Measurements from ENCODE around the gene OTOGL. TPM values are rescaled to one million over a fixed set of nuclear protein-coding genes. Genes with fewer than 3 reads are reported as not detected.

The OTOGL gene
- polyA plus RNA-seq, 1 donor, result 0.22 TPM

GRCh38 chr12:80186727-80187217, 87.4 kb downstream of the OTOGL start:
- H3K36me3 ChIP-seq (ENCODE audit: control insufficient read depth, insufficient read depth, low read length), result no peaks in the 10 kb centered on the region
- H3K4me1 ChIP-seq (ENCODE audit: control insufficient read depth, insufficient read depth, low read length), result no peaks in the 10 kb centered on the region
- no peaks in the 10 kb centered on the region for H3K9me3 ChIP-seq (ENCODE audit: control insufficient read depth, low read depth, low read length)
- no peaks in the 10 kb centered on the region for H3K27me3 ChIP-seq (ENCODE audit: control insufficient read depth, insufficient read depth, low read length)
- DNase-seq, result peak; percentile 67 to 80
- no CpG with 5 or more reads among the region's 2 CpGs for WGBS (ENCODE audit: insufficient coverage, low lambda C conversion rate)
- H3K4me3 ChIP-seq (ENCODE audit: low read length), result no peak overlapping the region
- H3K27ac ChIP-seq (ENCODE audit: low read length), result peak overlapping the region; percentile 37

GRCh38 chr12:80187660-80188090, 88.3 kb downstream of the OTOGL start:
- peak; percentile 6 to 22 for DNase-seq
- Histone ChIP-seq H3K27me3 (ENCODE audit: control insufficient read depth, insufficient read depth, low read length) (no peaks in the 10 kb centered on the region), H3K4me1 (ENCODE audit: control insufficient read depth, insufficient read depth, low read length) (no peaks in the 10 kb centered on the region), H3K4me3 (ENCODE audit: low read length) (no peak overlapping the region), H3K9me3 (ENCODE audit: control insufficient read depth, low read depth, low read length) (no peaks in the 10 kb centered on the region), H3K27ac (ENCODE audit: low read length) (peak overlapping the region; percentile 37), H3K36me3 (ENCODE audit: control insufficient read depth, insufficient read depth, low read length) (no peaks in the 10 kb centered on the region)
- no CpG with 5 or more reads among the region's 2 CpGs for WGBS (ENCODE audit: insufficient coverage, low lambda C conversion rate)

- no peaks in the 10 kb centered on the region for H3K27me3 ChIP-seq (ENCODE audit: control insufficient read depth, insufficient read depth, low read length)
- H3K36me3 ChIP-seq (ENCODE audit: control insufficient read depth, insufficient read depth, low read length), result no peaks in the 10 kb centered on the region
- no peak for DNase-seq
- WGBS (ENCODE audit: insufficient coverage, low lambda C conversion rate), result 100% methylated on average over 1 of the region's 2 CpGs
- no peaks in the 10 kb centered on the region for H3K4me1 ChIP-seq (ENCODE audit: control insufficient read depth, insufficient read depth, low read length)
- no peak overlapping the region for H3K27ac ChIP-seq (ENCODE audit: low read length)
- H3K9me3 ChIP-seq (ENCODE audit: control insufficient read depth, low read depth, low read length), result no peaks in the 10 kb centered on the region
- no peak overlapping the region for H3K4me3 ChIP-seq (ENCODE audit: low read length)
Observed at GRCh38 chr12:80188576-80188975, 89.2 kb downstream of the OTOGL start.

DNA sequence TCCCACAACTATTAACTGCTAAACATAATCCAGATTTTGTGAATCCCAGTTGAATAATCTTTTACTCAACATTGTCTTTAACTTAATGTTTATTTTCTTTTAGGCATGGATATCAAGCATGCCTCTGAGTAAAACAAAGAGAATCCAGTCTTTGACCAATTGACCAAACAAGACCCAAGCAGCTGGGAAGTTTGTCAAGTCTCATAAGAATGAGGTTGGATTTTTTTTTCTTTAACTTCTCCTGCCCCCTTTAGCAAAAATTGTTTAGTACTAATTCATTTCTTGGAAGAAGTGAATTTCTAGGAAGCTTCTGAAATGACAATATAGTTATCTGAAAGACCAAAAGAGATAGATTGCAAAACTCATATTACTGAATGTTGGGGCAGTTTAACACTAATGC, 89.9 kb downstream of the OTOGL start:
- Histone ChIP-seq H3K27me3 (ENCODE audit: control insufficient read depth, insufficient read depth, low read length) (no peaks in the 10 kb centered on the region), H3K4me1 (ENCODE audit: control insufficient read depth, insufficient read depth, low read length) (no peaks in the 10 kb centered on the region), H3K4me3 (ENCODE audit: low read length) (no peak overlapping the region), H3K36me3 (ENCODE audit: control insufficient read depth, insufficient read depth, low read length) (no peaks in the 10 kb centered on the region), H3K9me3 (ENCODE audit: control insufficient read depth, low read depth, low read length) (no peaks in the 10 kb centered on the region), H3K27ac (ENCODE audit: low read length) (no peak overlapping the region)
- DNase-seq, result no peak

- H3K4me1 ChIP-seq (ENCODE audit: control insufficient read depth, insufficient read depth, low read length), result no peaks in the 10 kb centered on the region
- no peak overlapping the region for H3K4me3 ChIP-seq (ENCODE audit: low read length)
- no peak for DNase-seq
- H3K9me3 ChIP-seq (ENCODE audit: control insufficient read depth, low read depth, low read length), result no peaks in the 10 kb centered on the region
- WGBS (ENCODE audit: insufficient coverage, low lambda C conversion rate), result no CpG with 5 or more reads among the region's 4 CpGs
- no peaks in the 10 kb centered on the region for H3K36me3 ChIP-seq (ENCODE audit: control insufficient read depth, insufficient read depth, low read length)
- H3K27me3 ChIP-seq (ENCODE audit: control insufficient read depth, insufficient read depth, low read length), result no peaks in the 10 kb centered on the region
- no peak overlapping the region for H3K27ac ChIP-seq (ENCODE audit: low read length)
Observed at GRCh38 chr12:80190001-80190400, 90.7 kb downstream of the OTOGL start.

GRCh38 chr12:80192087-80192486, 92.8 kb downstream of the OTOGL start:
- Histone ChIP-seq H3K27me3 (ENCODE audit: control insufficient read depth, insufficient read depth, low read length) (no peaks in the 10 kb centered on the region), H3K36me3 (ENCODE audit: control insufficient read depth, insufficient read depth, low read length) (no peaks in the 10 kb centered on the region), H3K27ac (ENCODE audit: low read length) (no peak overlapping the region), H3K9me3 (ENCODE audit: control insufficient read depth, low read depth, low read length) (no peaks in the 10 kb centered on the region), H3K4me1 (ENCODE audit: control insufficient read depth, insufficient read depth, low read length) (no peaks in the 10 kb centered on the region), H3K4me3 (ENCODE audit: low read length) (no peak overlapping the region)
- no CpG with 5 or more reads among the region's 3 CpGs for WGBS (ENCODE audit: insufficient coverage, low lambda C conversion rate)
- DNase-seq, result no peak

GRCh38 chr12:80193865-80194264, 94.5 kb downstream of the OTOGL start:
- no peaks in the 10 kb centered on the region for H3K27me3 ChIP-seq (ENCODE audit: control insufficient read depth, insufficient read depth, low read length)
- DNase-seq, result no peak
- WGBS (ENCODE audit: insufficient coverage, low lambda C conversion rate), result 100% methylated on average over 1 of the region's 4 CpGs
- H3K4me1 ChIP-seq (ENCODE audit: control insufficient read depth, insufficient read depth, low read length), result no peaks in the 10 kb centered on the region
- no peaks in the 10 kb centered on the region for H3K9me3 ChIP-seq (ENCODE audit: control insufficient read depth, low read depth, low read length)
- no peak overlapping the region for H3K27ac ChIP-seq (ENCODE audit: low read length)
- no peaks in the 10 kb centered on the region for H3K36me3 ChIP-seq (ENCODE audit: control insufficient read depth, insufficient read depth, low read length)
- no peak overlapping the region for H3K4me3 ChIP-seq (ENCODE audit: low read length)

GRCh38 chr12:80195074-80195726, 95.9 kb downstream of the OTOGL start:
- H3K4me1 ChIP-seq (ENCODE audit: control insufficient read depth, insufficient read depth, low read length), result no peaks in the 10 kb centered on the region
- H3K27ac ChIP-seq (ENCODE audit: low read length), result no peak overlapping the region
- H3K27me3 ChIP-seq (ENCODE audit: control insufficient read depth, insufficient read depth, low read length), result no peaks in the 10 kb centered on the region
- WGBS (ENCODE audit: insufficient coverage, low lambda C conversion rate), result 0% methylated on average over 1 of the region's 1 CpG
- no peaks in the 10 kb centered on the region for H3K36me3 ChIP-seq (ENCODE audit: control insufficient read depth, insufficient read depth, low read length)
- H3K4me3 ChIP-seq (ENCODE audit: low read length), result no peak overlapping the region
- no peaks in the 10 kb centered on the region for H3K9me3 ChIP-seq (ENCODE audit: control insufficient read depth, low read depth, low read length)
- peak in 1 of 2 donors; percentile 23 for DNase-seq

GRCh38 chr12:80195737-80196136, 96.4 kb downstream of the OTOGL start:
- DNase-seq, result no peak
- H3K36me3 ChIP-seq (ENCODE audit: control insufficient read depth, insufficient read depth, low read length), result no peaks in the 10 kb centered on the region
- H3K27me3 ChIP-seq (ENCODE audit: control insufficient read depth, insufficient read depth, low read length), result no peaks in the 10 kb centered on the region
- H3K9me3 ChIP-seq (ENCODE audit: control insufficient read depth, low read depth, low read length), result no peaks in the 10 kb centered on the region
- no peaks in the 10 kb centered on the region for H3K4me1 ChIP-seq (ENCODE audit: control insufficient read depth, insufficient read depth, low read length)
- no CpG with 5 or more reads among the region's 2 CpGs for WGBS (ENCODE audit: insufficient coverage, low lambda C conversion rate)
- H3K27ac ChIP-seq (ENCODE audit: low read length), result no peak overlapping the region
- H3K4me3 ChIP-seq (ENCODE audit: low read length), result no peak overlapping the region

DNA sequence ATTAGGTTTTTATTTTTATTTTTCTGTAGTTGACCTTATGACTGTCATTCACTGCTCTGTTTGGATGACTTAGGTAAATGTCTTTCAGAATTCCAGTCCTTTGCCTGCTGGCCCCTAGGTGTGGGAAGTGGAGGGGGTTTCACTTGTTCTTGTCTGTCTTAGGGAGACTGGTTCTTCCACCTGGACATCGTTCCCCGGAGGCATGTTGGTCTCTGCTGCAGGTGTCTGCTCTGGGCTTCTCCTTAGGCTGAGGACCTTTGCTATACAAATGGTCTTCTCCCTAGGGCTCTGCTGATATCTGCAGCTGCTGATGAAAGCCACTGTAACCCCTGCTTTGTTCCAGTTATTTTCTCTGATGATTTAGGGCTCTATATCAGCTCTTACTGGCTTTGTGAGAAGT, 97.1 kb downstream of the OTOGL start:
- Histone ChIP-seq H3K9me3 (ENCODE audit: control insufficient read depth, low read depth, low read length) (no peaks in the 10 kb centered on the region), H3K27me3 (ENCODE audit: control insufficient read depth, insufficient read depth, low read length) (no peaks in the 10 kb centered on the region), H3K36me3 (ENCODE audit: control insufficient read depth, insufficient read depth, low read length) (no peaks in the 10 kb centered on the region), H3K27ac (ENCODE audit: low read length) (no peak overlapping the region), H3K4me3 (ENCODE audit: low read length) (no peak overlapping the region), H3K4me1 (ENCODE audit: control insufficient read depth, insufficient read depth, low read length) (no peaks in the 10 kb centered on the region)
- DNase-seq, result no peak
- no CpG with 5 or more reads among the region's 2 CpGs for WGBS (ENCODE audit: insufficient coverage, low lambda C conversion rate)

- Histone ChIP-seq H3K27me3 (ENCODE audit: control insufficient read depth, insufficient read depth, low read length) (no peaks in the 10 kb centered on the region), H3K27ac (ENCODE audit: low read length) (no peak overlapping the region), H3K4me3 (ENCODE audit: low read length) (no peak overlapping the region), H3K36me3 (ENCODE audit: control insufficient read depth, insufficient read depth, low read length) (no peaks in the 10 kb centered on the region), H3K9me3 (ENCODE audit: control insufficient read depth, low read depth, low read length) (no peaks in the 10 kb centered on the region), H3K4me1 (ENCODE audit: control insufficient read depth, insufficient read depth, low read length) (no peaks in the 10 kb centered on the region)
- DNase-seq, result no peak
- WGBS (ENCODE audit: insufficient coverage, low lambda C conversion rate), result no CpG with 5 or more reads among the region's 1 CpG
Observed at GRCh38 chr12:80198782-80199337, 99.5 kb downstream of the OTOGL start.
